Natural killer cell (primary cell): ENCODE measurements around the gene TMEM259. TPM values are rescaled to one million over a fixed set of nuclear protein-coding genes. Genes with fewer than 3 reads are reported as not detected.

Experiments
- ATAC-seq, 3 donors: fragments of 150-1000 bp in 2 of 3; fragments of 200-7000 bp in 1 of 3; cut with Tn5 transposase; 1 replicate in 1 of 3; 2 replicates in 2 of 3; pipeline ENCODE4 v1.10.0; 2021; ENCODE audit warnings: mild to moderate bottlenecking in 2 of 3, moderate library complexity in 2 of 3
- DNase-seq, 2 donors: peaks; one replicate each; pipeline versions ENCODE4 v3.0.0 to v3.0.0-alpha.2; 2013 to 2021; ENCODE audit warnings: mixed read lengths in 1 of 2
- H3K27ac ChIP-seq: one replicate; pipeline ENCODE4 v1.5.1; 2013; ENCODE audit warnings: mild to moderate bottlenecking, low read length
- H3K27me3 ChIP-seq: one replicate; pipeline ENCODE4 v1.6.1; 2013; ENCODE audit warnings: low read length; ENCODE audit not compliant: control insufficient read depth, insufficient read depth
- H3K36me3 ChIP-seq: one replicate; pipeline ENCODE4 v1.6.1; 2013; ENCODE audit warnings: low read length; ENCODE audit not compliant: control insufficient read depth, insufficient read depth
- H3K4me1 ChIP-seq: one replicate; pipeline ENCODE4 v1.6.1; 2013; ENCODE audit warnings: low read length; ENCODE audit not compliant: control insufficient read depth, insufficient read depth
- H3K4me3 ChIP-seq: one replicate; pipeline ENCODE4 v1.5.1; 2013; ENCODE audit warnings: low read length
- H3K9me3 ChIP-seq: one replicate; pipeline ENCODE4 v1.6.1; 2013; ENCODE audit warnings: low read length; ENCODE audit not compliant: control insufficient read depth, insufficient read depth
- H3K27ac Mint-ChIP-seq, 2 donors: one replicate each; pipeline ENCODE4 v1.8.0; 2022; ENCODE audit warnings: mild to moderate bottlenecking in 2 of 2, mixed read lengths in 2 of 2, moderate library complexity in 1 of 2
- H3K27me3 Mint-ChIP-seq, 2 donors: one replicate each; pipeline ENCODE4 v1.8.0; 2022; ENCODE audit warnings: low read depth in 2 of 2, mixed read lengths in 2 of 2
- H3K36me3 Mint-ChIP-seq: one replicate; pipeline ENCODE4 v1.8.0; 2022; ENCODE audit warnings: mixed read lengths
- H3K4me1 Mint-ChIP-seq, 2 donors: one replicate each; pipeline ENCODE4 v1.8.0; 2022; ENCODE audit warnings: mixed read lengths in 2 of 2
- H3K4me3 Mint-ChIP-seq: one replicate; pipeline ENCODE4 v1.8.0; 2022; ENCODE audit warnings: mild to moderate bottlenecking, moderate library complexity, mixed read lengths
- H3K9me3 Mint-ChIP-seq, 2 donors: one replicate each; pipeline ENCODE4 v1.8.0; 2022; ENCODE audit warnings: mixed read lengths in 2 of 2
- CTCF ChIP-seq: fragments of 200-600 bp; IDR thresholded peaks from one replicate; pipeline ENCODE4 v1.8.0; 2022; ENCODE audit warnings: antibody characterized with exemption
- WGBS: methylation state at CpG from one replicate; pipeline ENCODE4 v1.1.7; 2013; ENCODE audit warnings: missing lambda C conversion rate; ENCODE audit not compliant: insufficient coverage; 5-methylcytosine and 5-hydroxymethylcytosine counted together
- intact Hi-C: fragments of 100-400 bp; cut with micrococcal nuclease; formaldehyde crosslinking; loops from one replicate; pipeline ENCODE4 v1.14.2; 2022
- total RNA-seq, 4 donors: library from RNA; stranded (reverse); fragments of 120-200 nt in 1 of 4; gene quantifications; one replicate each; pipeline versions ENCODE4 v1.2.3 to v1.2.4, GENCODE V29; 2013 to 2022

Gene TMEM259
- total RNA-seq, 3 donors from 2014 or later (not counting 1 experiment from before 2014, with no cell fraction given) = 310 to 354 (median 317) TPM

GRCh38 chr19:1003283-1003682, 17.6 kb downstream of the TMEM259 start:
- Mint-ChIP-seq H3K27me3 (peaks cover 16 to 19% of the 10 kb centered on the region in 2 donors), H3K9me3 (no peaks in the 10 kb centered on the region), H3K4me3 (no peak overlapping the region), H3K4me1 (peaks cover 0 to 13% of the 10 kb centered on the region in 2 donors), H3K27ac (no peak overlapping the region), H3K36me3 (no peaks in the 10 kb centered on the region)
- DNase-seq (no peak), ATAC-seq (no peak)
- no peak overlapping the region for H3K27ac ChIP-seq
- no peaks in the 10 kb centered on the region for H3K36me3 ChIP-seq
- WGBS = 89% methylated on average over 37 of the region's 37 CpGs
- H3K27me3 ChIP-seq = peaks cover 22% of the 10 kb centered on the region
- intact Hi-C loops = no loop called here
- peaks cover 16% of the 10 kb centered on the region for H3K4me1 ChIP-seq
- TF ChIP-seq CTCF = no peak
- H3K9me3 ChIP-seq = no peaks in the 10 kb centered on the region
- H3K4me3 ChIP-seq = no peak overlapping the region

GRCh38 chr19:1002600-1002999, 18.3 kb downstream of the TMEM259 start:
- Histone ChIP-seq H3K27ac (no peak overlapping the region), H3K36me3 (no peaks in the 10 kb centered on the region), H3K27me3 (peaks cover 24% of the 10 kb centered on the region), H3K4me3 (no peak overlapping the region), H3K9me3 (no peaks in the 10 kb centered on the region), H3K4me1 (peaks cover 16% of the 10 kb centered on the region)
- Mint-ChIP-seq H3K36me3 (no peaks in the 10 kb centered on the region), H3K27ac (no peak overlapping the region), H3K27me3 (peaks cover 16 to 22% of the 10 kb centered on the region in 2 donors), H3K9me3 (no peaks in the 10 kb centered on the region), H3K4me3 (no peak overlapping the region), H3K4me1 (peaks cover 0 to 13% of the 10 kb centered on the region in 2 donors)
- no peak for ATAC-seq
- no peak for TF ChIP-seq CTCF
- intact Hi-C loops = no loop called here
- 82% methylated on average over 4 of the region's 4 CpGs for WGBS
- DNase-seq = no peak

- H3K27me3 Mint-ChIP-seq = peaks cover 16 to 22% of the 10 kb centered on the region in 2 donors
- peak; percentile 77 to 78 for DNase-seq
These were observed 19.3 kb downstream of the TMEM259 start for GRCh38 chr19:1001538-1002166.

More at GRCh38 chr19:1001538-1002166, 19.3 kb downstream of the TMEM259 start:
- Histone ChIP-seq H3K27ac (no peak overlapping the region), H3K27me3 (peaks cover 28% of the 10 kb centered on the region), H3K4me3 (no peak overlapping the region), H3K4me1 (peaks cover 23% of the 10 kb centered on the region), H3K36me3 (no peaks in the 10 kb centered on the region), H3K9me3 (no peaks in the 10 kb centered on the region)
- peak; percentile 81 to 85 (median 81) for ATAC-seq
- TF ChIP-seq CTCF = peak; percentile 94
- WGBS = 13% methylated on average over 20 of the region's 20 CpGs
- Mint-ChIP-seq H3K4me3 (no peak overlapping the region), H3K27ac (peak overlapping the region in 1 of 2 donors; percentile 16), H3K36me3 (no peaks in the 10 kb centered on the region), H3K4me1 (peaks cover 0 to 10% of the 10 kb centered on the region in 2 donors), H3K9me3 (no peaks in the 10 kb centered on the region)
- intact Hi-C loops = loop anchor here (1.0 kb wide), 2 partner anchors 80 to 144 kb away; no protein-coding TSS in a partner anchor
